HUES48 (cell line): ENCODE data around the gene RNF144A.
"Not testable (repeated sequence)": the region's sequence is repeated elsewhere in the genome, so short reads cannot be mapped to it uniquely, and the experiment has no call there.

Experiments used
- H3K27ac ChIP-seq: one replicate; pipeline ENCODE4 v1.7.0; 2013; ENCODE audit warnings: low read depth, low read length, inconsistent platforms
- H3K27me3 ChIP-seq: 2 replicates; pipeline ENCODE4 v1.6.1; 2013; ENCODE audit warnings: mild to moderate bottlenecking, low read length; ENCODE audit not compliant: control insufficient read depth, insufficient read depth
- H3K36me3 ChIP-seq: 2 replicates; pipeline ENCODE4 v1.6.1; 2013; ENCODE audit warnings: low read length; ENCODE audit not compliant: control insufficient read depth, insufficient read depth
- H3K4me1 ChIP-seq: 2 replicates; pipeline ENCODE4 v1.6.1; 2013; ENCODE audit warnings: mild to moderate bottlenecking, low read length; ENCODE audit not compliant: control insufficient read depth, insufficient read depth
- H3K4me3 ChIP-seq: 2 replicates; pipeline ENCODE4 v1.5.1; 2013; ENCODE audit warnings: mild to moderate bottlenecking, low read depth, low read length
- H3K9ac ChIP-seq: 2 replicates; pipeline ENCODE4 v1.6.1; 2013; ENCODE audit warnings: mild to moderate bottlenecking, low read depth, low read length, moderate library complexity
- H3K9me3 ChIP-seq: 2 replicates; pipeline ENCODE4 v1.6.1; 2013; ENCODE audit warnings: low read length; ENCODE audit not compliant: control insufficient read depth, insufficient read depth

The RNF144A gene

GRCh38 chr2:6992794-6993228 lies 75.6 kb downstream of the RNF144A start:
- Histone ChIP-seq H3K9ac (no peak overlapping the region), H3K27me3 (no peaks in the 10 kb centered on the region), H3K4me3 (no peak overlapping the region), H3K27ac (no peak overlapping the region), H3K4me1 (no peaks in the 10 kb centered on the region), H3K9me3 (peaks cover 6% of the 10 kb centered on the region; the same call in 1 of the 2 replicates), H3K36me3 (no peaks in the 10 kb centered on the region)

- Histone ChIP-seq H3K4me3 (no peak overlapping the region), H3K27me3 (no peaks in the 10 kb centered on the region), H3K27ac (no peak overlapping the region), H3K9ac (no peak overlapping the region), H3K9me3 (peaks cover 6% of the 10 kb centered on the region; the same call in 1 of the 2 replicates), H3K36me3 (no peaks in the 10 kb centered on the region), H3K4me1 (no peaks in the 10 kb centered on the region)
These were observed 76.0 kb downstream of the RNF144A start for GRCh38 chr2:6993229-6993640.

GRCh38 chr2:6993936-6994335 lies 76.7 kb downstream of the RNF144A start:
- H3K9ac ChIP-seq, result no peak overlapping the region
- no peak overlapping the region for H3K27ac ChIP-seq

GRCh38 chr2:6994536-6995128 lies 77.4 kb downstream of the RNF144A start:
- H3K27me3 ChIP-seq, result no peaks in the 10 kb centered on the region
- H3K27ac ChIP-seq, result no peak overlapping the region
- H3K36me3 ChIP-seq, result no peaks in the 10 kb centered on the region
- H3K9me3 ChIP-seq, result peaks cover 6% of the 10 kb centered on the region; the same call in 1 of the 2 replicates
- no peaks in the 10 kb centered on the region for H3K4me1 ChIP-seq
- no peak overlapping the region for H3K4me3 ChIP-seq
- no peak overlapping the region for H3K9ac ChIP-seq

More at GRCh38 chr2:6993936-6994335, 76.7 kb downstream of the RNF144A start:
- no peaks in the 10 kb centered on the region for H3K4me1 ChIP-seq
- H3K9me3 ChIP-seq, result peaks cover 6% of the 10 kb centered on the region; the same call in 1 of the 2 replicates
- H3K36me3 ChIP-seq, result no peaks in the 10 kb centered on the region
- no peak overlapping the region for H3K4me3 ChIP-seq
- H3K27me3 ChIP-seq, result no peaks in the 10 kb centered on the region

- peaks cover 6% of the 10 kb centered on the region; the same call in 1 of the 2 replicates for H3K9me3 ChIP-seq
- H3K4me3 ChIP-seq, result no peak overlapping the region
- no peaks in the 10 kb centered on the region for H3K27me3 ChIP-seq
- no peaks in the 10 kb centered on the region for H3K4me1 ChIP-seq
- H3K27ac ChIP-seq, result no peak overlapping the region
- no peak overlapping the region for H3K9ac ChIP-seq
- H3K36me3 ChIP-seq, result no peaks in the 10 kb centered on the region
These were observed 78.3 kb downstream of the RNF144A start for GRCh38 chr2:6995391-6996097.

- Histone ChIP-seq H3K9me3 (no peaks in the 10 kb centered on the region), H3K4me3 (no peak overlapping the region), H3K27me3 (no peaks in the 10 kb centered on the region), H3K9ac (no peak overlapping the region), H3K4me1 (no peaks in the 10 kb centered on the region), H3K36me3 (no peaks in the 10 kb centered on the region), H3K27ac (no peak overlapping the region)
These were observed 82.1 kb downstream of the RNF144A start for GRCh38 chr2:6999211-6999877.

GRCh38 chr2:7001395-7001794 lies 84.2 kb downstream of the RNF144A start:
- H3K36me3 ChIP-seq, H3K27ac ChIP-seq, H3K4me3 ChIP-seq, H3K4me1 ChIP-seq, H3K9ac ChIP-seq, H3K9me3 ChIP-seq, H3K27me3 ChIP-seq: not testable (repeated sequence)

GRCh38 chr2:7003895-7004294 lies 86.7 kb downstream of the RNF144A start:
- Histone ChIP-seq H3K27me3 (no peaks in the 10 kb centered on the region), H3K27ac (no peak overlapping the region), H3K4me3 (no peak overlapping the region), H3K9me3 (no peaks in the 10 kb centered on the region), H3K36me3 (no peaks in the 10 kb centered on the region), H3K4me1 (no peaks in the 10 kb centered on the region), H3K9ac (no peak overlapping the region)

GRCh38 chr2:7004636-7005035 lies 87.4 kb downstream of the RNF144A start:
- Histone ChIP-seq H3K4me1 (no peaks in the 10 kb centered on the region), H3K9ac (no peak overlapping the region)

GRCh38 chr2:7007488-7007845 lies 90.3 kb downstream of the RNF144A start:
- Histone ChIP-seq H3K27me3 (no peaks in the 10 kb centered on the region), H3K9me3 (no peaks in the 10 kb centered on the region), H3K9ac (no peak overlapping the region), H3K27ac (no peak overlapping the region), H3K36me3 (no peaks in the 10 kb centered on the region), H3K4me3 (no peak overlapping the region), H3K4me1 (no peaks in the 10 kb centered on the region)

More at GRCh38 chr2:7004636-7005035, 87.4 kb downstream of the RNF144A start:
- H3K9me3 ChIP-seq, result no peaks in the 10 kb centered on the region
- no peak overlapping the region for H3K27ac ChIP-seq
- no peaks in the 10 kb centered on the region for H3K27me3 ChIP-seq
- H3K36me3 ChIP-seq, result no peaks in the 10 kb centered on the region
- H3K4me3 ChIP-seq, result no peak overlapping the region
